Endothelial cell of umbilical vein (primary cell): Measurements from ENCODE around the gene SYK. TPM values are rescaled to one million over a fixed set of nuclear protein-coding genes. Genes with fewer than 3 reads are reported as not detected.

Experiments
- BruUV-seq: library from RNA; stranded (reverse); fragments of 400-500 nt; replicated peaks from 2 replicates; lab custom pipeline; 2021; lab: Mats Ljungman, UMichigan
- CTCF ChIA-PET: fragments of 300-600, 350-600 bp; sonication (Branson Sonifier 250); formaldehyde crosslinking; loops from one replicate; lab custom pipeline; 2021; ENCODE audit warnings: antibody characterized with exemption, inconsistent platforms; lab: Charles Lee
- POLR2A ChIA-PET: fragments of 300-600, 350-600 bp; sonication (Branson Sonifier 250); formaldehyde crosslinking; loops from one replicate; lab custom pipeline; 2021; ENCODE audit warnings: antibody characterized with exemption, inconsistent platforms; lab: Charles Lee
- DNase-seq: peaks from one replicate; pipeline ENCODE4 v3.0.0-alpha.2; 2011; ENCODE audit warnings: low read depth, low spot score
- FAIRE-seq: peaks from 2 replicates; lab custom pipeline; 2011; peaks lifted over from hg19 to GRCh38; lab: Jason Lieb, UNC
- H2AFZ ChIP-seq: 2 replicates; pipeline ENCODE4 v1.6.0; 2012; ENCODE audit warnings: low read depth, low read length, control low read depth, inconsistent platforms
- H3K27ac ChIP-seq: 2 replicates; pipeline ENCODE4 v1.5.1; 2011; ENCODE audit warnings: low read depth, mild to moderate bottlenecking, control low read depth, low read length, moderate library complexity; ENCODE audit not compliant: insufficient read depth
- H3K27me3 ChIP-seq, 2 experiments: 2 replicates each; pipeline versions ENCODE4 v1.6.0 to v1.6.1; 2011; ENCODE audit warnings: low read length in 2 of 2, mixed read lengths in 1 of 2; ENCODE audit not compliant: control insufficient read depth in 2 of 2, insufficient read depth in 2 of 2
- H3K36me3 ChIP-seq, 2 experiments: 2 replicates in 1 of 2; 3 replicates in 1 of 2; pipeline ENCODE4 v1.5.1; 2011; ENCODE audit warnings: low read length in 2 of 2, mild to moderate bottlenecking in 1 of 2, moderate library complexity in 1 of 2; ENCODE audit not compliant: control insufficient read depth in 2 of 2, insufficient read depth in 2 of 2; ENCODE audit errors: extremely low read depth in 1 of 2
- H3K4me1 ChIP-seq: 3 replicates; pipeline ENCODE4 v1.5.1; 2011; ENCODE audit warnings: mild to moderate bottlenecking, low read length; ENCODE audit not compliant: control insufficient read depth, insufficient read depth; ENCODE audit errors: extremely low read depth
- H3K4me2 ChIP-seq: 2 replicates; pipeline ENCODE4 v1.6.1; 2011; ENCODE audit warnings: low read length, control low read depth, mixed read lengths; ENCODE audit not compliant: insufficient read depth
- H3K4me3 ChIP-seq, 3 experiments: fragments of 200-600 bp in 1 of 3; sonication (generic), shearing (Covaris generic) in 1 of 3; replicated peaks in 1 of 3; 2 replicates each; pipeline ENCODE4 v1.5.1; 2011 to 2016; ENCODE audit warnings: control low read depth in 3 of 3, low read length in 3 of 3, mild to moderate bottlenecking in 2 of 3, inconsistent platforms in 1 of 3, low read depth in 1 of 3, moderate library complexity in 1 of 3; ENCODE audit not compliant: insufficient read depth in 1 of 3
- H3K79me2 ChIP-seq: 2 replicates; pipeline ENCODE4 v1.6.0; 2012; ENCODE audit warnings: low read length, inconsistent platforms; ENCODE audit not compliant: control insufficient read depth, insufficient read depth
- H3K9ac ChIP-seq: replicated peaks from 2 replicates; pipeline ENCODE3; 2011; ENCODE audit warnings: low read length, control low read depth; ENCODE audit not compliant: insufficient read depth; ENCODE audit errors: extremely low read depth
- H3K9me1 ChIP-seq: replicated peaks from 3 replicates; pipeline ENCODE4 v1.6.0; 2011; ENCODE audit warnings: mild to moderate bottlenecking, low read length; ENCODE audit not compliant: control insufficient read depth, insufficient read depth; ENCODE audit errors: extremely low read depth
- H3K9me3 ChIP-seq: replicated peaks from 2 replicates; pipeline ENCODE4 v1.5.1; 2012; ENCODE audit warnings: low read length, inconsistent platforms; ENCODE audit not compliant: control insufficient read depth, insufficient read depth
- H4K20me1 ChIP-seq: replicated peaks from 2 replicates; pipeline ENCODE3; 2011; ENCODE audit warnings: mild to moderate bottlenecking, low read length; ENCODE audit not compliant: control insufficient read depth, insufficient read depth; ENCODE audit errors: extremely low read depth
- EZH2 ChIP-seq: IDR thresholded peaks from 2 replicates; pipeline ENCODE4 v1.6.1; 2012; ENCODE audit warnings: borderline replicate concordance, low read depth, mild to moderate bottlenecking, moderate library complexity, low read length, inconsistent platforms; ENCODE audit not compliant: severe bottlenecking
- FOS ChIP-seq: IDR thresholded peaks from 2 replicates; pipeline ENCODE4 v1.6.1; 2011; ENCODE audit warnings: mild to moderate bottlenecking, low read length, moderate library complexity, borderline replicate concordance; ENCODE audit not compliant: insufficient read depth
- GATA2 ChIP-seq: IDR thresholded peaks from 2 replicates; pipeline ENCODE4 v1.7.0; 2011; ENCODE audit warnings: low read depth, mild to moderate bottlenecking, moderate library complexity, mixed read lengths, low read length; ENCODE audit not compliant: insufficient read length, insufficient read depth
- JUN ChIP-seq: IDR thresholded peaks from 2 replicates; pipeline ENCODE4 v1.6.1; 2011; ENCODE audit warnings: borderline replicate concordance, low read depth; ENCODE audit not compliant: insufficient read length, insufficient read depth
- MAX ChIP-seq: IDR thresholded peaks from 2 replicates; pipeline ENCODE4 v1.6.1; 2011; ENCODE audit not compliant: insufficient read depth, insufficient read length
- POLR2A ChIP-seq: IDR thresholded peaks from 2 replicates; pipeline ENCODE4 v1.6.1; 2012; ENCODE audit warnings: low read depth, mild to moderate bottlenecking, control low read depth, low read length
- dilution Hi-C: fragments of 300-500 bp; cut with MboI; formaldehyde crosslinking; loops from one replicate; pipeline ENCODE4 v1.15.0; 2019; ENCODE audit warnings: low sequenced_read_pairs; ENCODE audit not compliant: extremely low pct_ligation_motif_present
- intact Hi-C: fragments of 100-400 bp; cut with micrococcal nuclease; formaldehyde crosslinking; loops from one replicate; pipeline ENCODE4 v1.10.0; 2022
- polyA plus RNA-seq, 4 experiments: library from polyadenylated mRNA; depleted of rRNA in 3 of 4; stranded (reverse) in 3 of 4; unstranded in 1 of 4; fragments of >200 nt; gene quantifications; 2 replicates each; pipeline versions ENCODE4 v1.2.1 to v1.2.3, GENCODE V29; 2011 to 2012; ENCODE audit warnings: missing spikeins in 1 of 4
- total RNA-seq: library from RNA; stranded (reverse); gene quantifications from 2 replicates; pipeline ENCODE4 v1.2.3, GENCODE V29; 2021
- TF ChIP-seq, protein P1 (sequence below), 2 donors: IDR thresholded peaks; 1 replicate in 1 of 2; 2 replicates in 1 of 2; pipeline ENCODE4 v1.5.1; 2011; ENCODE audit warnings: low read length in 2 of 2, mild to moderate bottlenecking in 2 of 2, moderate library complexity in 2 of 2, control low read depth in 1 of 2, inconsistent platforms in 1 of 2, low read depth in 1 of 2; ENCODE audit not compliant: insufficient read depth in 1 of 2; ENCODE audit errors: extremely low read depth in 1 of 2

The SYK gene
- total and polyA plus RNA-seq, 2 donors (not counting 3 experiments of a cell fraction or from before 2014, with no cell fraction given) = not detected

DNA sequence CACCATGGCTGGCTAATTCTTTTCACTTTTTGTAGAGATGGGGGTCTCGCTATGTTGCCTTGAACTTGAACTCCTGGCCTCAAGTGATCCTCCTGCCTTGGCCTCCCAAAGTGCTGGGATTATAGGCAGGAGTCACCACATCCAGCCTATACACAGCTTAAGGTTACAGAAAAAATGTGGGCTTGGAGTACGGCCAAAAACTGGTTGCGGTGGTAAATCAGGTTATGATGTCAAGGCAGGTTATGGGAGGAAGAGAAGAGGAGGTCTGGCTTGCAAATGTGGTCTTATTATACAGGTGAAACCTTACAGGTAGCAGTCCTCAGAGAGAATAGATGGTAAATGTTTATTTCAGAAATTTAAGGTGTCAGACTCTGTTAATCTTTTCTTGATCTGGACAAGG lies 30.7 kb upstream of the SYK start:
- Histone ChIP-seq H3K36me3 (no peaks in the 10 kb centered on the region), H3K4me1 (no peaks in the 10 kb centered on the region), H3K4me3 (no peak overlapping the region), H3K27ac (no peak overlapping the region), H3K27me3 (no peaks in the 10 kb centered on the region), H3K4me2 (no peak overlapping the region), H3K9me1 (no peaks in the 10 kb centered on the region), H3K9me3 (no peaks in the 10 kb centered on the region), H3K79me2 (no peaks in the 10 kb centered on the region), H2AFZ (no peak overlapping the region), H3K9ac (no peak overlapping the region), H4K20me1 (no peaks in the 10 kb centered on the region)
- DNase-seq = no peak
- intact Hi-C loops = no loop called here
- TF ChIP-seq POLR2A = no peak
- TF ChIP-seq, protein P1, sequence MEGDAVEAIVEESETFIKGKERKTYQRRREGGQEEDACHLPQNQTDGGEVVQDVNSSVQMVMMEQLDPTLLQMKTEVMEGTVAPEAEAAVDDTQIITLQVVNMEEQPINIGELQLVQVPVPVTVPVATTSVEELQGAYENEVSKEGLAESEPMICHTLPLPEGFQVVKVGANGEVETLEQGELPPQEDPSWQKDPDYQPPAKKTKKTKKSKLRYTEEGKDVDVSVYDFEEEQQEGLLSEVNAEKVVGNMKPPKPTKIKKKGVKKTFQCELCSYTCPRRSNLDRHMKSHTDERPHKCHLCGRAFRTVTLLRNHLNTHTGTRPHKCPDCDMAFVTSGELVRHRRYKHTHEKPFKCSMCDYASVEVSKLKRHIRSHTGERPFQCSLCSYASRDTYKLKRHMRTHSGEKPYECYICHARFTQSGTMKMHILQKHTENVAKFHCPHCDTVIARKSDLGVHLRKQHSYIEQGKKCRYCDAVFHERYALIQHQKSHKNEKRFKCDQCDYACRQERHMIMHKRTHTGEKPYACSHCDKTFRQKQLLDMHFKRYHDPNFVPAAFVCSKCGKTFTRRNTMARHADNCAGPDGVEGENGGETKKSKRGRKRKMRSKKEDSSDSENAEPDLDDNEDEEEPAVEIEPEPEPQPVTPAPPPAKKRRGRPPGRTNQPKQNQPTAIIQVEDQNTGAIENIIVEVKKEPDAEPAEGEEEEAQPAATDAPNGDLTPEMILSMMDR (IDR thresholded peaks at IDR 0.05; ENCODE audit: extremely low read depth in 1 of 2, insufficient read depth in 1 of 2, low read depth in 1 of 2, low read length in 2 of 2) = no peak
- no peak for TF ChIP-seq MAX
- no peak for TF ChIP-seq GATA2
- TF ChIP-seq JUN = no peak
- TF ChIP-seq EZH2 = no peak
- TF ChIP-seq FOS = no peak
- dilution Hi-C loops = no loop called here
- ChIA-PET POLR2A (no interaction called here), CTCF (no interaction called here)
- FAIRE-seq = no peak
- no TSS peak for BruUV-seq
